ENCODE measurements around the gene RCAN3. TPM values are rescaled to one million over a fixed set of nuclear protein-coding genes. Genes with fewer than 3 reads are reported as not detected.

Gene RCAN3
- total and polyA plus RNA-seq, 8 donors = 2.9 to 52.0 (median 8.7) TPM

- H3K9me3 ChIP-seq = no peaks in the 10 kb centered on the region
- TF ChIP-seq POLR2A (IDR thresholded peaks at IDR 0.05) (no peak), POLR2AphosphoS5 (IDR thresholded peaks at IDR 0.05) (no peak), CTCF (IDR thresholded peaks at IDR 0.05) (no peak), EP300 (IDR thresholded peaks at IDR 0.05) (no peak)
- peak in 1 of 2 donors; percentile 54 for DNase-seq
- intact Hi-C loops (cut with DNase I; ENCODE audit: low total_unique reads) = no loop called here
- WGBS, 5 donors = 39 to 57% (median 42%) methylated on average over 8 to 9 of the region's 9 CpGs
- no peak overlapping the region for H3K4me3 ChIP-seq
- H3K27me3 ChIP-seq = no peaks in the 10 kb centered on the region
- peaks cover 6 to 37% (median 26%) of the 10 kb centered on the region in 4 donors for H3K4me1 ChIP-seq
- no peak overlapping the region for H3K27ac ChIP-seq
- no peaks in the 10 kb centered on the region for H3K36me3 ChIP-seq
Observed at GRCh38 chr1:24572301-24572700, 69.7 kb downstream of the RCAN3 start.

- H3K4me1 ChIP-seq = peaks cover 0 to 18% (median 13%) of the 10 kb centered on the region in 4 donors
- 42 to 61% (median 48%) methylated on average over 11 to 14 of the region's 14 CpGs for whole genome bisulfite sequencing, 5 donors
- peak; percentile 58 to 76 for DNase-seq
- no peaks in the 10 kb centered on the region for H3K9me3 ChIP-seq
- TF ChIP-seq POLR2A (IDR thresholded peaks at IDR 0.05) (no peak), POLR2AphosphoS5 (IDR thresholded peaks at IDR 0.05) (peak in 1 of 3 donors; percentile 19), CTCF (IDR thresholded peaks at IDR 0.05) (no peak), EP300 (IDR thresholded peaks at IDR 0.05) (no peak)
- intact Hi-C loops (cut with DNase I; ENCODE audit: low total_unique reads) = no loop called here
- H3K4me3 ChIP-seq = no peak overlapping the region
- no peaks in the 10 kb centered on the region for H3K27me3 ChIP-seq
- H3K27ac ChIP-seq = peak overlapping the region in 4 of 5 donors; percentile 5 to 63 (median 54)
- H3K36me3 ChIP-seq = no peaks in the 10 kb centered on the region
Observed at GRCh38 chr1:24575905-24576587, 73.4 kb downstream of the RCAN3 start.

GRCh38 chr1:24578846-24579245, 76.2 kb downstream of the RCAN3 start:
- Histone ChIP-seq H3K27me3 (no peaks in the 10 kb centered on the region), H3K27ac (no peak overlapping the region), H3K4me3 (no peak overlapping the region), H3K9me3 (no peaks in the 10 kb centered on the region), H3K4me1 (peaks cover 0 to 11% (median 9%) of the 10 kb centered on the region in 4 donors), H3K36me3 (no peaks in the 10 kb centered on the region)
- no peak for DNase-seq
- TF ChIP-seq POLR2AphosphoS5 (IDR thresholded peaks at IDR 0.05) (no peak), CTCF (IDR thresholded peaks at IDR 0.05) (no peak), POLR2A (IDR thresholded peaks at IDR 0.05) (no peak), EP300 (IDR thresholded peaks at IDR 0.05) (no peak)
- intact Hi-C loops (cut with DNase I; ENCODE audit: low total_unique reads) = no loop called here
- 90 to 99% (median 97%) methylated on average over 6 to 7 of the region's 7 CpGs for whole genome bisulfite sequencing, 5 donors

GRCh38 chr1:24580756-24581155, 78.1 kb downstream of the RCAN3 start:
- 56 to 67% (median 61%) methylated on average over 10 of the region's 10 CpGs for WGBS, 5 donors

More at GRCh38 chr1:24580756-24581155, 78.1 kb downstream of the RCAN3 start:
- no peaks in the 10 kb centered on the region for H3K36me3 ChIP-seq
- DNase-seq = peak in 1 of 2 donors; percentile 30
- H3K9me3 ChIP-seq = no peaks in the 10 kb centered on the region
- intact Hi-C loops (cut with DNase I; ENCODE audit: low total_unique reads) = no loop called here
- H3K27ac ChIP-seq = no peak overlapping the region
- H3K4me3 ChIP-seq = no peak overlapping the region
- TF ChIP-seq EP300 (IDR thresholded peaks at IDR 0.05) (no peak), POLR2AphosphoS5 (IDR thresholded peaks at IDR 0.05) (no peak), POLR2A (IDR thresholded peaks at IDR 0.05) (no peak), CTCF (IDR thresholded peaks at IDR 0.05) (no peak)
- H3K27me3 ChIP-seq = no peaks in the 10 kb centered on the region
- peaks cover 0 to 14% (median 11%) of the 10 kb centered on the region in 4 donors for H3K4me1 ChIP-seq
